K562 (cell line): ENCODE data around the gene NMRK2. TPM values are rescaled to one million over a fixed set of nuclear protein-coding genes. Genes with fewer than 3 reads are reported as not detected.
A peak's percentile ranks its signal among the peaks of the same experiment; 100 is the strongest.

Experiments used
- ADNP ChIP-seq: fragments of 200-800 bp; sonication (Bioruptor generic); IDR thresholded peaks from 2 replicates; pipeline ENCODE4 v1.6.1; 2016; ENCODE audit warnings: missing genetic modification characterization, missing compliant biosample characterization
- ARID3A ChIP-seq: IDR thresholded peaks from 2 replicates; pipeline ENCODE4 v1.6.1; 2012; ENCODE audit warnings: low read depth, low read length, improper control_type of control experiment, borderline replicate concordance
- ATF2 ChIP-seq: sonication (generic); formaldehyde crosslinking; IDR thresholded peaks from 2 replicates; pipeline ENCODE4 v1.8.1; 2022; ENCODE audit warnings: missing genetic modification reagents
- ESRRB ChIP-seq: fragments of 250-450 bp; sonication (Bioruptor Pico); IDR thresholded peaks from 2 replicates; pipeline ENCODE4 v1.5.0; 2020; ENCODE audit warnings: mild to moderate bottlenecking, moderate library complexity, borderline replicate concordance
- FOXA1 ChIP-seq: fragments of 450-650 bp; IDR thresholded peaks from 2 replicates; pipeline ENCODE4 v1.6.1; 2016; ENCODE audit warnings: mild to moderate bottlenecking, borderline replicate concordance
- GABPB2 ChIP-seq: fragments of 250-450 bp; sonication (Bioruptor Pico); conservative IDR thresholded peaks from 2 replicates; pipeline ENCODE4 v1.5.1; 2021; ENCODE audit warnings: mild to moderate bottlenecking
- JUNB ChIP-seq: fragments of 450-650 bp; formaldehyde crosslinking; conservative IDR thresholded peaks from 2 replicates; pipeline ENCODE4 v1.4.0; 2020; ENCODE audit warnings: mild to moderate bottlenecking
- MCM3 ChIP-seq: fragments of 450-650 bp; IDR thresholded peaks from 2 replicates; pipeline ENCODE4 v1.6.1; 2016
- MEIS2 ChIP-seq: fragments of 450-650 bp; IDR thresholded peaks from 2 replicates; pipeline ENCODE4 v1.6.1; 2014; ENCODE audit warnings: mild to moderate bottlenecking; ENCODE audit not compliant: partially characterized antibody
- MNT ChIP-seq, 2 experiments: fragments of 450-650 bp; conservative IDR thresholded peaks; 2 replicates each; pipeline ENCODE4 v1.6.1; 2017; ENCODE audit warnings: mild to moderate bottlenecking in 2 of 2, moderate library complexity in 2 of 2
- PHF21A ChIP-seq: fragments of 450-650 bp; IDR thresholded peaks from 2 replicates; pipeline ENCODE4 v1.6.1; 2017; ENCODE audit warnings: low read depth, borderline replicate concordance
- PHF8 ChIP-seq: fragments of 200-600 bp; sonication (generic); IDR thresholded peaks from 2 replicates; pipeline ENCODE4 v1.6.1; 2012; ENCODE audit warnings: mixed run types, mild to moderate bottlenecking, inconsistent platforms, low read length, moderate library complexity, borderline replicate concordance
- RFX5 ChIP-seq: IDR thresholded peaks from 2 replicates; pipeline ENCODE4 v1.6.1; 2011; ENCODE audit warnings: low read depth, mild to moderate bottlenecking, improper control_type of control experiment, low read length
- SLC30A9 ChIP-seq: fragments of 250-450 bp; sonication (Bioruptor Pico); IDR thresholded peaks from 2 replicates; pipeline ENCODE4 v1.8.0; 2022; ENCODE audit warnings: mild to moderate bottlenecking, moderate library complexity
- TAL1 ChIP-seq: fragments of 450-650 bp; IDR thresholded peaks from 2 replicates; pipeline ENCODE4 v1.6.1; 2016; ENCODE audit warnings: mild to moderate bottlenecking
- TGIF2 ChIP-seq: sonication (generic); formaldehyde crosslinking; IDR thresholded peaks from 2 replicates; pipeline ENCODE4 v1.8.1; 2022; ENCODE audit warnings: mild to moderate bottlenecking, missing genetic modification reagents, moderate library complexity
- UBTF ChIP-seq, 2 experiments: IDR thresholded peaks; 2 replicates each; pipeline ENCODE4 v1.6.1; 2012; ENCODE audit warnings: improper control_type of control experiment in 2 of 2, low read depth in 2 of 2, low read length in 2 of 2, borderline replicate concordance in 1 of 2
- polyA plus RNA-seq, 8 experiments: library from polyadenylated mRNA; depleted of rRNA in 4 of 8; stranded (reverse) in 5 of 8; unstranded in 3 of 8; fragments of >200 nt; fragmentation: Nextera tagmentation in 2 of 8; fragmentation: Illumina TruSeq in 1 of 8; extraction: Ambion mirVana in 2 of 8; extraction: Trizol in 1 of 8; gene quantifications; 2 replicates each; pipeline versions ENCODE4 v1.2.1 to v1.2.3, GENCODE V29; 2011 to 2014; ENCODE audit warnings: inconsistent platforms in 1 of 8, missing spikeins in 1 of 8
- total RNA-seq, 7 experiments: library from RNA; depleted of rRNA in 6 of 7; stranded (reverse); fragments of >200 nt in 6 of 7; fragmentation: Illumina TruSeq in 2 of 7; extraction: Trizol in 2 of 7; gene quantifications; 2 replicates each; pipeline versions ENCODE4 v1.2.1 to v1.2.3, GENCODE V29; 2011 to 2021; ENCODE audit warnings: low replicate concordance in 1 of 7

Gene NMRK2
- total and polyA plus RNA-seq, 9 of the 15 experiments (the other 6 are each of a cell fraction or from before 2014, with no cell fraction given), result not detected

- TF ChIP-seq ATF2 (CRISPR knock-in tag) (0 out of 2 replicates have a peak, but pooled peaks have one; percentile 38), JUNB (CRISPR knock-in tag) (no peak), TAL1 (no peak), PHF8 (no peak), ESRRB (no peak), PHF21A (no peak), SLC30A9 (CRISPR knock-in tag) (no peak), ADNP (tag) (no peak), MCM3 (no peak), ARID3A (no peak), GABPB2 (CRISPR knock-in tag) (no peak), MEIS2 (peak; percentile 33), UBTF (IDR thresholded peaks at IDR 0.05; ENCODE audit: borderline replicate concordance in 1 of 2, low read depth in 2 of 2, low read length in 2 of 2) (no peak), TGIF2 (CRISPR knock-in tag) (no peak), FOXA1 (no peak), RFX5 (no peak), MNT (conservative IDR thresholded peaks at IDR 0.05) (peak; percentile 67 to 91)
Observed at GRCh38 chr19:3983936-3984583, 51.2 kb downstream of the NMRK2 start (continued).
